GM10248 (cell line): ENCODE measurements around the gene C1R.

Experiments used
- CTCF ChIA-PET: fragments of 300-600 bp; sonication (Branson Sonifier 250); formaldehyde crosslinking; extraction: SDS; loops from one replicate; lab custom pipeline; 2021; ENCODE audit warnings: antibody characterized with exemption; lab: Yijun Ruan, JAX
- POLR2A ChIA-PET: fragments of 350-650 bp; sonication (Branson Sonifier 250); formaldehyde crosslinking; extraction: SDS; loops from one replicate; lab custom pipeline; 2020; ENCODE audit warnings: antibody characterized with exemption; lab: Yijun Ruan, JAX
- DNase-seq: peaks from one replicate; pipeline ENCODE4 v3.0.0; 2012; ENCODE audit errors: extremely low spot score
- TF ChIP-seq, protein P1 (sequence below): IDR thresholded peaks from 2 replicates; pipeline ENCODE4 v1.5.1; 2012; ENCODE audit warnings: mild to moderate bottlenecking, low read depth; ENCODE audit errors: extremely low read depth, missing control alignments, control extremely low read depth

The C1R gene

DNA sequence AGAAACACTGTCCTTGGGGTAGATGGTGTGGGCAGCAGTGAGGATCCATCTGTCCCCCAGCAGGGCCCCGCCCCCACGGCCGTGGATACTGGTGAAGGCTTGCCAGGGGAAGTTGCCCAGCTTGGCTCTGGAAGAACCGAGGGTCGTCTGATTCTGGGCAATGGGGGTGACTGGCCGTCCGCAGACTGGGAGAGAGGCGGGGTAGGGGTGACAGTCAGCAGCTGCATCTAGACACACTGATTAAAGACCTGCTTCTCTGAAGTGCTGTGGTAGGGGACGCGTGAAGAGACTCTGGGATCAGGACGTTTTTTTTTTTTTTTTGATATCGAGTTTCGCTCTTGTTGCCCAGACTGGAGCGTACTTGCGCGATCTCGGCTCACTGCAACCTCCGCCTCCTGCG lies 4.7 kb upstream of the C1R start:
- TF ChIP-seq, protein P1, sequence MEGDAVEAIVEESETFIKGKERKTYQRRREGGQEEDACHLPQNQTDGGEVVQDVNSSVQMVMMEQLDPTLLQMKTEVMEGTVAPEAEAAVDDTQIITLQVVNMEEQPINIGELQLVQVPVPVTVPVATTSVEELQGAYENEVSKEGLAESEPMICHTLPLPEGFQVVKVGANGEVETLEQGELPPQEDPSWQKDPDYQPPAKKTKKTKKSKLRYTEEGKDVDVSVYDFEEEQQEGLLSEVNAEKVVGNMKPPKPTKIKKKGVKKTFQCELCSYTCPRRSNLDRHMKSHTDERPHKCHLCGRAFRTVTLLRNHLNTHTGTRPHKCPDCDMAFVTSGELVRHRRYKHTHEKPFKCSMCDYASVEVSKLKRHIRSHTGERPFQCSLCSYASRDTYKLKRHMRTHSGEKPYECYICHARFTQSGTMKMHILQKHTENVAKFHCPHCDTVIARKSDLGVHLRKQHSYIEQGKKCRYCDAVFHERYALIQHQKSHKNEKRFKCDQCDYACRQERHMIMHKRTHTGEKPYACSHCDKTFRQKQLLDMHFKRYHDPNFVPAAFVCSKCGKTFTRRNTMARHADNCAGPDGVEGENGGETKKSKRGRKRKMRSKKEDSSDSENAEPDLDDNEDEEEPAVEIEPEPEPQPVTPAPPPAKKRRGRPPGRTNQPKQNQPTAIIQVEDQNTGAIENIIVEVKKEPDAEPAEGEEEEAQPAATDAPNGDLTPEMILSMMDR = no peak
- POLR2A ChIA-PET = no interaction called here
- CTCF ChIA-PET = interaction anchor here (1.9 kb wide), 1 partner anchor 11 kb away, joined by 12 read pairs; no protein-coding TSS in a partner anchor
- DNase-seq = no peak

DNA sequence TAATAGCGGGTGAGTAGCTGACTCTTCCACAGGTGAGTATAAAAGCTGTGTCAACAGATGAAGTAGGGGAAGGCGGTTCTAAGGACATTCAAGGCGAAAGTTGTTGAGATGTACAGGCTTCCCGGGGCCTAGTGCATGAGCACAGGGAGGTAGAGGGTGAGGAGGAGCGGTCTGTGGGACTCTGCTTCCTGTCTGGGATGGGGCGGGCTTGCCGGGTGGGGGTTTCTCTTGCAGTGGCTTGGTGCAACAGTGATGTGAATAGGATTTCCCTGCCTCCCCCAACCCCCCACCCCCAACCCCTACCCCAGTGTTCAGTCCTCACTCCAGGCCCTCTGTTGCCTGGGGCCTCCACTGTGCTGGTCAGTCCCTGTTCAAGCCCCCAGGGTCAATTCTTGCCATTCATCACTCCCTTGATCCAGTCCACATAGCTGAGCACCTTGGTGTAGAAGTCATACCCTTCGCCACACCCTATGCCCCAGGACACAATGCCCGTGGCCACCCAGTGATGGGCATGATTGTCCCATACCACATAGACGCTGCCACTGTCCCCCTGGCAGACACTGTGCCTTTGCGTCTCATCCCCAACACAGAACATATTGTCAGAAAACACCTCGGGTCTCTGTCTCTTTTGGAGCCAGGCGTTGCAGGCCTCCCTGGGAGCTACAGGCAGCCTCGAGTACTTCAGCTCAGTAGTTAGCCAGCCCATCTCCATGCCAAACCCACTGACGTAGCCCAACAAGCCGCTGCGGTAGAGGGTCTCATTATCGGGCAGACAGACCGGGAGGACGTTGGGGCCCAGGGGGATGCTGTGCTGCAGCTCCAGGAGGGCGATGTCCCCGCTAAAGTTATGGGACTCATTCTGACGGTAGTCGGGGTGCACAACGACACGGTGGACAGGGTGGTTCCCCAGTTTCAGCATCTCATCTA lies 4.0 kb upstream of the C1R start:
- TF ChIP-seq, protein P1 = no peak
- POLR2A ChIA-PET = interaction anchor here (0.6 kb wide), 1 partner anchor 149 kb away, joined by 4 read pairs; no protein-coding TSS in a partner anchor
- no peak for DNase-seq
- CTCF ChIA-PET = interaction anchor here (0.7 to 1.9 kb wide), 7 partner anchors 12 to 205 kb away, joined by 3 to 12 read pairs (median 4); partner anchors contain the start of gene LPCAT3

DNA sequence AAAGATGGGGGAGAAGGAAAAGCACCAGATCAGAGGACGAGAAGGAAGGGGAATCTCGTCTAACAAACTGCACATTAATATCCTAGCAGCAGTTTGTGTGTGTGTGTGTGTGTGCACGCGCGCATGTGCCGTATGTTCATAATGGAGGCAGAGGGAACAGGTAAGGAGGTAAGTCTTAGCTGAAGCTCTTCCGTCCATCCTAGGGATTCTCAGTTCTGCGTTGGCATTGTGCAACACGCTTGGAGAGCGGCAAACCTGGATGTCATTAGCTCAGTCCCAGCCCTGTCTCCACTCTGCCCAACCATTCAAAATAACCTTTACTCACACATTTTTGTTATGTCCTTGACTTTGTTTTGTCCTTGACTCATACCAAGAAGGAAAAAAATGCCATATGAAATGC lies 1.6 kb upstream of the C1R start:
- DNase-seq = no peak
- TF ChIP-seq, protein P1 = no peak
- ChIA-PET CTCF (interaction anchor here (0.7 to 2.4 kb wide), 5 partner anchors 11 to 76 kb away, joined by 3 to 26 read pairs (median 3); partner anchors contain the start of genes C1RL and LPCAT3), POLR2A (no interaction called here)

DNA sequence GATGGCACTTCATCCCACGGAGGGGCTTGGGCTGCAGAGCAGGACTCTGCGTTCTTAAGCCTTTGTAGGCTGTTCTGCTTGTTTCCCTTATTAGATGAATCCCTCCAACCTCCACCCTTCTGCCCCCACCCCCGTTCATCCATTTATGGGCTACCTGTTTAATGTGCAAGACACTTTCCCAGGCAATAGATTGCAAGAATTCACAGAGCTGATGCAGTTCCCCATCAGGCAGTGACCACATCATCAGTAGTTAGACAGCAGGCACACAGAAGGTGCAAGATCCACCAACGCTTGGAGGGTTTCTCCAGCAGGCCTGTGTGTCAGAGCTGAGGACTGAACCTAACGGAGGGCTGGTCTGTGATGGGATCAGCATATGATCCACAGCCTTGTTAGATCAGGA lies 1.2 kb upstream of the C1R start:
- TF ChIP-seq, protein P1 = no peak

DNA sequence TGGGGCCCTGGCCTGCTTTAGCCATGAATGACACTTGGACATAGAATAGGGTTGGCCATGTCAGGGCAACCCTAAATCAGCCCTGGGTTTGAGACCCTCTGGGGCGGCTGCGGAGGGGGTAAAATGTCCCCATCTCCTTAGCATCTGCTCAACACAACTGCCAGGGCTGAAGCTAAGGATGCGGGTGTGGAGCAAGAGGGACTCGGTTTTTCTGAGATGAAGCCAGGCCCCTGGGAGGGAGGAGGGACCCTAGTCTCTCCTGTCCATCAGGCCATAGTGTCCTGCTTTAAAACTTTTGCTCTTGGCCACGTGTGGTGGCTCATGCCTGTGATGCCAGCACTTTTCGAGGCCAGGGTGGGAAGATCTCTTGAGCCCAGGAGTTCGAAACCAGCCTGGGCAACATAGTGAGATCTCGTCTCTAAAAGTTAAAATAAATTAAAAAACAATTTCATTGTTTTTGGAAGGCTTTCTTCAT lies 778 bp upstream of the C1R start:
- POLR2A ChIA-PET = no interaction called here

More for the DNA sequence above, 1.2 kb upstream of the C1R start:
- ChIA-PET POLR2A (no interaction called here), CTCF (interaction anchor here (0.7 to 2.4 kb wide), 8 partner anchors 11 to 168 kb away, joined by 3 to 26 read pairs (median 4); partner anchors contain the start of genes C1RL and LPCAT3)
- no peak for DNase-seq

More for the DNA sequence above, 778 bp upstream of the C1R start:
- CTCF ChIA-PET = interaction anchor here (0.7 to 2.4 kb wide), 12 partner anchors 10 to 168 kb away, joined by 3 to 26 read pairs (median 4); partner anchors contain the start of genes C1RL and LPCAT3
- DNase-seq = no peak
- TF ChIP-seq, protein P1 = no peak
